OCI-LY7 (cell line): ENCODE measurements around the gene VPS35.

Experiments used
- CTCF ChIP-seq: fragments of 200-600 bp; sonication (generic); conservative IDR thresholded peaks from 2 replicates; pipeline ENCODE4 v1.5.1; 2014; ENCODE audit warnings: mild to moderate bottlenecking, antibody characterized with exemption, low read length, moderate library complexity, mixed read lengths
- EZH2phosphoT487 ChIP-seq: fragments of 200-600 bp; sonication (generic); IDR thresholded peaks from 2 replicates; pipeline ENCODE4 v1.6.1; 2018; ENCODE audit warnings: low read depth, borderline replicate concordance, mild to moderate bottlenecking, mixed run types, antibody characterized with exemption, low read length, moderate library complexity, mixed read lengths

- TF ChIP-seq CTCF (no peak), EZH2phosphoT487 (no peak)
Measured at GRCh38 chr16:46693598-46693997, 4.6 kb upstream of the VPS35 start.
